Measurements from ENCODE around the gene PLEKHG4B.

PLEKHG4B gene

DNA sequence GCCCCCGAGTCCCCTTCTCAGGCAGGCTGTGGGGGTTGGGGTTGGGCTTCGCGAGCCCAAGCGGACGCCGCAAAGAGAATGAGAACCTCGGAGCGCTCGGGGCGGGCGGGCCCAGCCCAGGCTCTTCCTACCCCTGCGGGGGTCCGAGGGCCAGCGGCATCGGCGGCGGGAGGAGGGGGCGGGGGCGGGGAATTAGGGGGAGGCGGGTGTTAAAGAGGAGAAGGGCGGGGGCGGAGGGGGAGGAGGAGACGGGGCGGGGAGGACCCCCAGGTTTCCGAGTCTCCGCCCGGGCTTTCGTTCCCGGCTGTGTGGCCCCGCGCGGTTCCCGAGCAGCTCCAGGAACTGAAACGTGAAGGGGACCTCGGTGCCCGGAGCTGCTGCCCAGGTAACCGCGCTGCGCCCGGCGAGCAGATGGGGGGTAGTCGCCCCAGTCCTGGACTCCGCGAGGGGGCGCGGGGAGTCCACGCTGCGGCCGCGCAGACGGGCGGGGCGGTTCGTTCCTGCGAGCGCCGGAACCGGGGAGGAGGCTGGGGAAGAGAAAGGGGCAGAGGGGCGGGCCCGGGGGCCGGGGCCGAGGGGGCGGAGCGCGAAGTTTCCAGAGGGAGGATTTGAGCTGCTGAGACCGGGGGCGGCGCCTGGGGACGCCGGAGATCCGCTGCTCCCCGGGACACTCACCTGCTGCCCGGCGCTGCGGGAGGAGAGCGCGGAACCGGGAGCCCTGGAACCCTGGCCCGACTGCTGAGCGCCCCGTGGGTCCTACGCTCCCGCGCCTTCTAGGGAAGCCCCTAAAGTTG is 38.4 kb upstream of the PLEKHG4B start:
- Histone ChIP-seq H2AFZ (ENCODE audit: low read depth, low read length, severe bottlenecking) (no peak overlapping the region), H3K27ac (ENCODE audit: low read depth, low read length) (no peak overlapping the region), H3K4me2 (ENCODE audit: low read depth, low read length, poor library complexity, severe bottlenecking) (no peak overlapping the region)

DNA sequence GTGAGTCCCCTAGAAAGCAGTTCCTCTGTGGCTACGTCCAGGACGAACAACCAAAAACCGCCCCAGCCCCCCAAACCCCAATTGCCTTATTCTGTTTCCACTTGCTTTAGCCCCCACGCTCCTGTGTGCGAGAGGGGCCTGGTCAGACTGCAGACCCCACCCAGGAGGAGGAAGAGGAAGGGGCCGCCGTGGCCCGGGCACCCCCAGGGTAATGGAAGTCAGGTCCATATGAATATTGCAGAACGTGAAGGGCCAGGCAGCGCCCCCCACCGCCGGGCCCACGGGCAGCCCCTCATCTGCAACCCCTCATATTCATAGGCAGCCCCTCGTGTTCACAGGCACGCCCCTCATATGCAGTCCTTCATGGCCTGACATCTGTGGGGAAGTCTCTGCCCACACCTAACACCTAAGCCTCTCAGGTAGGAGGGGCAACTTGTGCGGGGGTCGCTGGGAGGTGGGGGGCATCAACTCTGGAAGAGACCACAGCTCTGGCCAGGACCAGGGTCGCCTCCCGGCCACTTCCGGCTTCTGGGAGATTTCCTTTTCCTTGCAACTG is 37.7 kb upstream of the PLEKHG4B start:
- no peaks in the 10 kb centered on the region for H3K27me3 ChIP-seq (ENCODE audit: low read length)
- no peaks in the 10 kb centered on the region for H3K9me3 ChIP-seq (ENCODE audit: insufficient read depth, low read length)
- H3K4me3 ChIP-seq (ENCODE audit: insufficient read depth, low read length, poor library complexity, severe bottlenecking): no peak overlapping the region
- TF ChIP-seq, protein P1, sequence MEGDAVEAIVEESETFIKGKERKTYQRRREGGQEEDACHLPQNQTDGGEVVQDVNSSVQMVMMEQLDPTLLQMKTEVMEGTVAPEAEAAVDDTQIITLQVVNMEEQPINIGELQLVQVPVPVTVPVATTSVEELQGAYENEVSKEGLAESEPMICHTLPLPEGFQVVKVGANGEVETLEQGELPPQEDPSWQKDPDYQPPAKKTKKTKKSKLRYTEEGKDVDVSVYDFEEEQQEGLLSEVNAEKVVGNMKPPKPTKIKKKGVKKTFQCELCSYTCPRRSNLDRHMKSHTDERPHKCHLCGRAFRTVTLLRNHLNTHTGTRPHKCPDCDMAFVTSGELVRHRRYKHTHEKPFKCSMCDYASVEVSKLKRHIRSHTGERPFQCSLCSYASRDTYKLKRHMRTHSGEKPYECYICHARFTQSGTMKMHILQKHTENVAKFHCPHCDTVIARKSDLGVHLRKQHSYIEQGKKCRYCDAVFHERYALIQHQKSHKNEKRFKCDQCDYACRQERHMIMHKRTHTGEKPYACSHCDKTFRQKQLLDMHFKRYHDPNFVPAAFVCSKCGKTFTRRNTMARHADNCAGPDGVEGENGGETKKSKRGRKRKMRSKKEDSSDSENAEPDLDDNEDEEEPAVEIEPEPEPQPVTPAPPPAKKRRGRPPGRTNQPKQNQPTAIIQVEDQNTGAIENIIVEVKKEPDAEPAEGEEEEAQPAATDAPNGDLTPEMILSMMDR (IDR thresholded peaks at IDR 0.05; ENCODE audit: insufficient read depth, low read length, poor library complexity, severe bottlenecking): no peak
- TF ChIP-seq EZH2phosphoT487 (conservative IDR thresholded peaks at IDR 0.05; ENCODE audit: low read length): no peak
- no peak overlapping the region for H3K4me2 ChIP-seq (ENCODE audit: low read depth, low read length, poor library complexity, severe bottlenecking)
- no peak overlapping the region for H3K9ac ChIP-seq (ENCODE audit: low read length)
- no peaks in the 10 kb centered on the region for H3K79me2 ChIP-seq (ENCODE audit: insufficient read depth, low read length)
- H3K27ac ChIP-seq (ENCODE audit: low read depth, low read length): no peak overlapping the region
- H3K9me2 ChIP-seq (replicated peaks; ENCODE audit: insufficient read depth, low read length): no peaks in the 10 kb centered on the region
- no peaks in the 10 kb centered on the region for H3K36me3 ChIP-seq (ENCODE audit: low read length)
- no peaks in the 10 kb centered on the region for H3F3A ChIP-seq (ENCODE audit: insufficient read depth)
- no peaks in the 10 kb centered on the region for H4K20me1 ChIP-seq (ENCODE audit: low read depth, low read length)
- no peak overlapping the region for H2AFZ ChIP-seq (ENCODE audit: low read depth, low read length, severe bottlenecking)

More for the DNA sequence above, 38.4 kb upstream of the PLEKHG4B start:
- no peaks in the 10 kb centered on the region for H3K27me3 ChIP-seq (ENCODE audit: low read length)
- TF ChIP-seq, protein P1 (IDR thresholded peaks at IDR 0.05; ENCODE audit: insufficient read depth, low read length, poor library complexity, severe bottlenecking): no peak
- no peak for TF ChIP-seq EZH2phosphoT487 (conservative IDR thresholded peaks at IDR 0.05; ENCODE audit: low read length)
- H3K9me3 ChIP-seq (ENCODE audit: insufficient read depth, low read length): no peaks in the 10 kb centered on the region
- H3K36me3 ChIP-seq (ENCODE audit: low read length): no peaks in the 10 kb centered on the region
- H3K9me2 ChIP-seq (replicated peaks; ENCODE audit: insufficient read depth, low read length): no peaks in the 10 kb centered on the region
- H4K20me1 ChIP-seq (ENCODE audit: low read depth, low read length): no peaks in the 10 kb centered on the region
- H3K9ac ChIP-seq (ENCODE audit: low read length): no peak overlapping the region
- H3F3A ChIP-seq (ENCODE audit: insufficient read depth): no peaks in the 10 kb centered on the region
- H3K79me2 ChIP-seq (ENCODE audit: insufficient read depth, low read length): no peaks in the 10 kb centered on the region
- no peak overlapping the region for H3K4me3 ChIP-seq (ENCODE audit: insufficient read depth, low read length, poor library complexity, severe bottlenecking)

- no peak overlapping the region for H3K27ac ChIP-seq (ENCODE audit: low read depth, low read length)
- no peak overlapping the region for H3K4me3 ChIP-seq (ENCODE audit: insufficient read depth, low read length, poor library complexity, severe bottlenecking)
- no peaks in the 10 kb centered on the region for H3K9me2 ChIP-seq (replicated peaks; ENCODE audit: insufficient read depth, low read length)
- H2AFZ ChIP-seq (ENCODE audit: low read depth, low read length, severe bottlenecking): no peak overlapping the region
- no peaks in the 10 kb centered on the region for H3K36me3 ChIP-seq (ENCODE audit: low read length)
- H3F3A ChIP-seq (ENCODE audit: insufficient read depth): no peaks in the 10 kb centered on the region
- H3K4me2 ChIP-seq (ENCODE audit: low read depth, low read length, poor library complexity, severe bottlenecking): no peak overlapping the region
- TF ChIP-seq EZH2phosphoT487 (conservative IDR thresholded peaks at IDR 0.05; ENCODE audit: low read length): no peak
- TF ChIP-seq, protein P1 (IDR thresholded peaks at IDR 0.05; ENCODE audit: insufficient read depth, low read length, poor library complexity, severe bottlenecking): no peak
- no peaks in the 10 kb centered on the region for H3K9me3 ChIP-seq (ENCODE audit: insufficient read depth, low read length)
- H3K79me2 ChIP-seq (ENCODE audit: insufficient read depth, low read length): no peaks in the 10 kb centered on the region
- no peak overlapping the region for H3K9ac ChIP-seq (ENCODE audit: low read length)
- no peaks in the 10 kb centered on the region for H4K20me1 ChIP-seq (ENCODE audit: low read depth, low read length)
- no peaks in the 10 kb centered on the region for H3K27me3 ChIP-seq (ENCODE audit: low read length)
Measured at GRCh38 chr5:54876-55569, 36.9 kb upstream of the PLEKHG4B start.
